Calu3 (cell line): ENCODE results near the gene PPP1R3F. TPM values are rescaled to one million over a fixed set of nuclear protein-coding genes. Genes with fewer than 3 reads are reported as not detected.

Experiments used
- BruUV-seq: library from RNA; stranded (reverse); fragments of 400-500 nt; replicated peaks from 2 replicates; lab custom pipeline; 2021; lab: Mats Ljungman, UMichigan
- CTCF ChIA-PET: fragments of 300-600 bp; sonication (Branson Sonifier 250); formaldehyde crosslinking; loops from one replicate; lab custom pipeline; 2022; ENCODE audit warnings: antibody characterized with exemption; lab: Charles Lee
- DNase-seq: peaks from one replicate; pipeline ENCODE4 v3.0.0; 2022
- H3K27ac Mint-ChIP-seq: one replicate; pipeline ENCODE4 v1.8.0; 2022; ENCODE audit warnings: mixed read lengths; ENCODE audit not compliant: unreplicated experiment
- H3K27me3 Mint-ChIP-seq: one replicate; pipeline ENCODE4 v1.8.0; 2022; ENCODE audit warnings: mixed read lengths; ENCODE audit not compliant: unreplicated experiment
- H3K36me3 Mint-ChIP-seq: one replicate; pipeline ENCODE4 v1.8.0; 2022; ENCODE audit warnings: mild to moderate bottlenecking, moderate library complexity, mixed read lengths; ENCODE audit not compliant: insufficient read depth, unreplicated experiment
- H3K4me1 Mint-ChIP-seq: one replicate; pipeline ENCODE4 v1.8.0; 2022; ENCODE audit warnings: mild to moderate bottlenecking, low read depth, mixed read lengths; ENCODE audit not compliant: unreplicated experiment
- H3K4me3 Mint-ChIP-seq: one replicate; pipeline ENCODE4 v1.8.0; 2022; ENCODE audit warnings: mild to moderate bottlenecking, low read depth, moderate library complexity, mixed read lengths; ENCODE audit not compliant: unreplicated experiment
- H3K9me3 Mint-ChIP-seq: one replicate; pipeline ENCODE4 v1.8.0; 2022; ENCODE audit warnings: low read depth, mixed read lengths; ENCODE audit not compliant: unreplicated experiment
- intact Hi-C: fragments of 100-400 bp; cut with micrococcal nuclease; formaldehyde crosslinking; loops from one replicate; pipeline ENCODE4 v1.10.0; 2022; ENCODE audit not compliant: unreplicated experiment
- total RNA-seq: library from RNA; stranded (reverse); gene quantifications from 2 replicates; pipeline ENCODE4 v1.2.3, GENCODE V29; 2022
- TF ChIP-seq, protein P1 (sequence below): fragments of 200-600 bp; IDR thresholded peaks from one replicate; pipeline ENCODE4 v1.8.0; 2022; ENCODE audit warnings: antibody characterized with exemption; ENCODE audit not compliant: unreplicated experiment

PPP1R3F gene
- total RNA-seq, 1 experiment from 2014 or later: 18.8 TPM

DNA sequence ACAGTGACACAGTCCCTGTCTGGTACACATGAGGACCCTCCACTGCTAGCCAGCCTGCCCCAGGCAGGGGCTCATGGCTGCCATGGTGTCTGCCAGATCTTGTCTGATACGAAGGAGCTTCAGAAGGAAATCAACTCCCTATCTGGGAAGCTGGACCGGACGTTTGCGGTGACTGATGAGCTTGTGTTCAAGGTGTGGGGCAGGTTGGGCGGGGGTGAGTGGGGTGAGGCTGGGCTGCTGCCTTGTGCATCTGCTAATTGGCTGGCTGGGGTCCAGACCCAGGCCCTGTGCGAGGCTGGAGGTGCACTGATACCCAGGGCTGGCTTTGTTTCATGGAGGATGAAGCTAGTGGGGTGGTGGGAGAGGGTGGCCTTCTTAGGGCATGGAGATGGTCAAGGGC is 20.5 kb upstream of the PPP1R3F start:
- Mint-ChIP-seq H3K4me3 (no peak overlapping the region), H3K27ac (no peak overlapping the region), H3K9me3 (no peaks in the 10 kb centered on the region), H3K36me3 (peaks cover 22% of the 10 kb centered on the region), H3K4me1 (no peaks in the 10 kb centered on the region), H3K27me3 (no peaks in the 10 kb centered on the region)
- TF ChIP-seq, protein P1, sequence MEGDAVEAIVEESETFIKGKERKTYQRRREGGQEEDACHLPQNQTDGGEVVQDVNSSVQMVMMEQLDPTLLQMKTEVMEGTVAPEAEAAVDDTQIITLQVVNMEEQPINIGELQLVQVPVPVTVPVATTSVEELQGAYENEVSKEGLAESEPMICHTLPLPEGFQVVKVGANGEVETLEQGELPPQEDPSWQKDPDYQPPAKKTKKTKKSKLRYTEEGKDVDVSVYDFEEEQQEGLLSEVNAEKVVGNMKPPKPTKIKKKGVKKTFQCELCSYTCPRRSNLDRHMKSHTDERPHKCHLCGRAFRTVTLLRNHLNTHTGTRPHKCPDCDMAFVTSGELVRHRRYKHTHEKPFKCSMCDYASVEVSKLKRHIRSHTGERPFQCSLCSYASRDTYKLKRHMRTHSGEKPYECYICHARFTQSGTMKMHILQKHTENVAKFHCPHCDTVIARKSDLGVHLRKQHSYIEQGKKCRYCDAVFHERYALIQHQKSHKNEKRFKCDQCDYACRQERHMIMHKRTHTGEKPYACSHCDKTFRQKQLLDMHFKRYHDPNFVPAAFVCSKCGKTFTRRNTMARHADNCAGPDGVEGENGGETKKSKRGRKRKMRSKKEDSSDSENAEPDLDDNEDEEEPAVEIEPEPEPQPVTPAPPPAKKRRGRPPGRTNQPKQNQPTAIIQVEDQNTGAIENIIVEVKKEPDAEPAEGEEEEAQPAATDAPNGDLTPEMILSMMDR: no peak
- intact Hi-C loops: no loop called here
- no peak for DNase-seq
- BruUV-seq: no TSS peak
- CTCF ChIA-PET: interaction anchor here (0.7 kb wide), 1 partner anchor 59 kb away, joined by 3 read pairs; no protein-coding TSS in a partner anchor

- TF ChIP-seq, protein P1: no peak
- no peak for DNase-seq
- BruUV-seq: no TSS peak
- Mint-ChIP-seq H3K27me3 (no peaks in the 10 kb centered on the region), H3K27ac (no peak overlapping the region), H3K4me3 (no peak overlapping the region), H3K4me1 (no peaks in the 10 kb centered on the region), H3K36me3 (peaks cover 24% of the 10 kb centered on the region), H3K9me3 (no peaks in the 10 kb centered on the region)
- CTCF ChIA-PET: no interaction called here
- intact Hi-C loops: no loop called here
Observed at GRCh38 chrX:49249616-49250015, 20.0 kb upstream of the PPP1R3F start.

GRCh38 chrX:49250066-49250465 is 19.5 kb upstream of the PPP1R3F start:
- CTCF ChIA-PET: no interaction called here
- TF ChIP-seq, protein P1: no peak
- intact Hi-C loops: no loop called here
- Mint-ChIP-seq H3K4me3 (no peak overlapping the region), H3K9me3 (no peaks in the 10 kb centered on the region), H3K4me1 (no peaks in the 10 kb centered on the region), H3K27ac (no peak overlapping the region), H3K27me3 (no peaks in the 10 kb centered on the region), H3K36me3 (peaks cover 24% of the 10 kb centered on the region)
- no peak for DNase-seq
- no TSS peak for BruUV-seq

DNA sequence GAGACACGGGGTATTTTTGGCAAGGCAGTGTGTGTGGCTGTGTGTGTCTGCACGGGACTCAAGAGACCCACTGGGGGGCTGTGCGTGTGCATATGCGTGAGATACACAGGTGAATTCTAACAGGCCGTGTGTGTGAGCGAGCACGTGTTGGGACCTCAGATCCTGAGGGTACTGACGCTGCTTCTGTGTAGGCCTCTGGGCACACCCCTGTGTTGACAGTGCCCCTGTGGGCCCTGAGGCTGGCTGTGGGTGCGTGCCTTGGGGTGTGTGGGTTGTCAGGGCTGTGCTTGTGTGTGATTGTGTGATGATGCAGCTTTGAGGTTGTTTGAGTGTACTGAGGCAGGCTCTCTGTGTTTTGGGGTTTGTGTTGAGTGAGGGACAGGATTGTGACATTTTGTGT is 19.0 kb upstream of the PPP1R3F start:
- DNase-seq: no peak
- TF ChIP-seq, protein P1: no peak
- CTCF ChIA-PET: no interaction called here
- Mint-ChIP-seq H3K4me1 (no peaks in the 10 kb centered on the region), H3K9me3 (no peaks in the 10 kb centered on the region), H3K27me3 (no peaks in the 10 kb centered on the region), H3K4me3 (no peak overlapping the region), H3K27ac (no peak overlapping the region), H3K36me3 (peaks cover 24% of the 10 kb centered on the region)
- no TSS peak for BruUV-seq
- intact Hi-C loops: no loop called here
